Measurements from ENCODE around the gene GNAS.

GNAS gene

GRCh38 chr20:58870293-58871014, 17.9 kb downstream of the GNAS start:
- no peaks in the 10 kb centered on the region for H3K36me3 ChIP-seq (ENCODE audit: control insufficient read depth in 2 of 2, insufficient read depth in 2 of 2, low read length in 2 of 2)
- no peaks in the 10 kb centered on the region for H3K4me1 ChIP-seq (ENCODE audit: control insufficient read depth, insufficient read depth, low read length)
- no peak overlapping the region for H3K27ac ChIP-seq (ENCODE audit: low read length)
- no peaks in the 10 kb centered on the region for H3K9me3 ChIP-seq (ENCODE audit: control insufficient read depth in 2 of 2, low read length in 2 of 2)
- no peaks in the 10 kb centered on the region for H3K27me3 ChIP-seq (ENCODE audit: control insufficient read depth in 1 of 2, insufficient read depth in 2 of 2, low read length in 2 of 2)
- H3K9ac ChIP-seq (ENCODE audit: low read length in 2 of 2): no peak overlapping the region
- H3K4me3 ChIP-seq (ENCODE audit: low read length in 2 of 2): no peak overlapping the region

GRCh38 chr20:58871533-58872102, 19.1 kb downstream of the GNAS start:
- no peak overlapping the region for H3K9ac ChIP-seq (ENCODE audit: low read length in 2 of 2)
- H3K36me3 ChIP-seq (ENCODE audit: control insufficient read depth in 2 of 2, insufficient read depth in 2 of 2, low read length in 2 of 2): no peaks in the 10 kb centered on the region
- H3K9me3 ChIP-seq (ENCODE audit: control insufficient read depth in 2 of 2, low read length in 2 of 2): no peaks in the 10 kb centered on the region
- no peaks in the 10 kb centered on the region for H3K4me1 ChIP-seq (ENCODE audit: control insufficient read depth, insufficient read depth, low read length)
- H3K27ac ChIP-seq (ENCODE audit: low read length): no peak overlapping the region
- no peaks in the 10 kb centered on the region for H3K27me3 ChIP-seq (ENCODE audit: control insufficient read depth in 1 of 2, insufficient read depth in 2 of 2, low read length in 2 of 2)
- no peak overlapping the region for H3K4me3 ChIP-seq (ENCODE audit: low read length in 2 of 2)

- Histone ChIP-seq H3K27ac (ENCODE audit: low read length) (no peak overlapping the region), H3K27me3 (ENCODE audit: control insufficient read depth in 1 of 2, insufficient read depth in 2 of 2, low read length in 2 of 2) (no peaks in the 10 kb centered on the region), H3K9ac (ENCODE audit: low read length in 2 of 2) (no peak overlapping the region), H3K36me3 (ENCODE audit: control insufficient read depth in 2 of 2, insufficient read depth in 2 of 2, low read length in 2 of 2) (no peaks in the 10 kb centered on the region), H3K4me1 (ENCODE audit: control insufficient read depth, insufficient read depth, low read length) (no peaks in the 10 kb centered on the region), H3K4me3 (ENCODE audit: low read length in 2 of 2) (no peak overlapping the region), H3K9me3 (ENCODE audit: control insufficient read depth in 2 of 2, low read length in 2 of 2) (no peaks in the 10 kb centered on the region)
Observed at GRCh38 chr20:58874469-58874868, 22.0 kb downstream of the GNAS start.

GRCh38 chr20:58875111-58875510, 22.6 kb downstream of the GNAS start:
- no peak overlapping the region for H3K27ac ChIP-seq (ENCODE audit: low read length)
- no peak overlapping the region for H3K9ac ChIP-seq (ENCODE audit: low read length in 2 of 2)
- H3K27me3 ChIP-seq (ENCODE audit: control insufficient read depth in 1 of 2, insufficient read depth in 2 of 2, low read length in 2 of 2): no peaks in the 10 kb centered on the region
- H3K4me3 ChIP-seq (ENCODE audit: low read length in 2 of 2): no peak overlapping the region
- H3K4me1 ChIP-seq (ENCODE audit: control insufficient read depth, insufficient read depth, low read length): no peaks in the 10 kb centered on the region
- no peaks in the 10 kb centered on the region for H3K9me3 ChIP-seq (ENCODE audit: control insufficient read depth in 2 of 2, low read length in 2 of 2)
- no peaks in the 10 kb centered on the region for H3K36me3 ChIP-seq (ENCODE audit: control insufficient read depth in 2 of 2, insufficient read depth in 2 of 2, low read length in 2 of 2)

- no peaks in the 10 kb centered on the region for H3K9me3 ChIP-seq (ENCODE audit: control insufficient read depth in 2 of 2, low read length in 2 of 2)
- H3K27ac ChIP-seq (ENCODE audit: low read length): no peak overlapping the region
- H3K9ac ChIP-seq (ENCODE audit: low read length in 2 of 2): no peak overlapping the region
- no peaks in the 10 kb centered on the region for H3K27me3 ChIP-seq (ENCODE audit: control insufficient read depth in 1 of 2, insufficient read depth in 2 of 2, low read length in 2 of 2)
- no peaks in the 10 kb centered on the region for H3K4me1 ChIP-seq (ENCODE audit: control insufficient read depth, insufficient read depth, low read length)
- no peak overlapping the region for H3K4me3 ChIP-seq (ENCODE audit: low read length in 2 of 2)
- H3K36me3 ChIP-seq (ENCODE audit: control insufficient read depth in 2 of 2, insufficient read depth in 2 of 2, low read length in 2 of 2): no peaks in the 10 kb centered on the region
Observed at GRCh38 chr20:58875541-58876134, 23.1 kb downstream of the GNAS start.

GRCh38 chr20:58876437-58876836, 23.9 kb downstream of the GNAS start:
- Histone ChIP-seq H3K9me3 (ENCODE audit: control insufficient read depth in 2 of 2, low read length in 2 of 2) (no peaks in the 10 kb centered on the region), H3K27ac (ENCODE audit: low read length) (no peak overlapping the region), H3K27me3 (ENCODE audit: control insufficient read depth in 1 of 2, insufficient read depth in 2 of 2, low read length in 2 of 2) (no peaks in the 10 kb centered on the region), H3K4me1 (ENCODE audit: control insufficient read depth, insufficient read depth, low read length) (no peaks in the 10 kb centered on the region), H3K4me3 (ENCODE audit: low read length in 2 of 2) (no peak overlapping the region), H3K9ac (ENCODE audit: low read length in 2 of 2) (no peak overlapping the region), H3K36me3 (ENCODE audit: control insufficient read depth in 2 of 2, insufficient read depth in 2 of 2, low read length in 2 of 2) (no peaks in the 10 kb centered on the region)

GRCh38 chr20:58877050-58877975, 24.8 kb downstream of the GNAS start:
- Histone ChIP-seq H3K9me3 (ENCODE audit: control insufficient read depth in 2 of 2, low read length in 2 of 2) (no peaks in the 10 kb centered on the region), H3K27me3 (ENCODE audit: control insufficient read depth in 1 of 2, insufficient read depth in 2 of 2, low read length in 2 of 2) (no peaks in the 10 kb centered on the region), H3K4me3 (ENCODE audit: low read length in 2 of 2) (no peak overlapping the region), H3K27ac (ENCODE audit: low read length) (no peak overlapping the region), H3K36me3 (ENCODE audit: control insufficient read depth in 2 of 2, insufficient read depth in 2 of 2, low read length in 2 of 2) (no peaks in the 10 kb centered on the region), H3K4me1 (ENCODE audit: control insufficient read depth, insufficient read depth, low read length) (no peaks in the 10 kb centered on the region), H3K9ac (ENCODE audit: low read length in 2 of 2) (no peak overlapping the region)

GRCh38 chr20:58877976-58878360, 25.5 kb downstream of the GNAS start:
- no peaks in the 10 kb centered on the region for H3K36me3 ChIP-seq (ENCODE audit: control insufficient read depth in 2 of 2, insufficient read depth in 2 of 2, low read length in 2 of 2)
- H3K4me3 ChIP-seq (ENCODE audit: low read length in 2 of 2): no peak overlapping the region
- H3K27ac ChIP-seq (ENCODE audit: low read length): no peak overlapping the region
- H3K9me3 ChIP-seq (ENCODE audit: control insufficient read depth in 2 of 2, low read length in 2 of 2): no peaks in the 10 kb centered on the region
- no peak overlapping the region for H3K9ac ChIP-seq (ENCODE audit: low read length in 2 of 2)
- H3K4me1 ChIP-seq (ENCODE audit: control insufficient read depth, insufficient read depth, low read length): no peaks in the 10 kb centered on the region
- H3K27me3 ChIP-seq (ENCODE audit: control insufficient read depth in 1 of 2, insufficient read depth in 2 of 2, low read length in 2 of 2): no peaks in the 10 kb centered on the region

- no peaks in the 10 kb centered on the region for H3K9me3 ChIP-seq (ENCODE audit: control insufficient read depth in 2 of 2, low read length in 2 of 2)
- no peak overlapping the region for H3K9ac ChIP-seq (ENCODE audit: low read length in 2 of 2)
- H3K4me1 ChIP-seq (ENCODE audit: control insufficient read depth, insufficient read depth, low read length): no peaks in the 10 kb centered on the region
- H3K4me3 ChIP-seq (ENCODE audit: low read length in 2 of 2): no peak overlapping the region
- no peaks in the 10 kb centered on the region for H3K27me3 ChIP-seq (ENCODE audit: control insufficient read depth in 1 of 2, insufficient read depth in 2 of 2, low read length in 2 of 2)
- no peaks in the 10 kb centered on the region for H3K36me3 ChIP-seq (ENCODE audit: control insufficient read depth in 2 of 2, insufficient read depth in 2 of 2, low read length in 2 of 2)
- H3K27ac ChIP-seq (ENCODE audit: low read length): no peak overlapping the region
Observed at GRCh38 chr20:58878399-58878798, 25.9 kb downstream of the GNAS start.

- Histone ChIP-seq H3K9me3 (ENCODE audit: control insufficient read depth in 2 of 2, low read length in 2 of 2) (no peaks in the 10 kb centered on the region), H3K4me3 (ENCODE audit: low read length in 2 of 2) (no peak overlapping the region), H3K27me3 (ENCODE audit: control insufficient read depth in 1 of 2, insufficient read depth in 2 of 2, low read length in 2 of 2) (no peaks in the 10 kb centered on the region), H3K36me3 (ENCODE audit: control insufficient read depth in 2 of 2, insufficient read depth in 2 of 2, low read length in 2 of 2) (no peaks in the 10 kb centered on the region), H3K9ac (ENCODE audit: low read length in 2 of 2) (no peak overlapping the region), H3K27ac (ENCODE audit: low read length) (no peak overlapping the region), H3K4me1 (ENCODE audit: control insufficient read depth, insufficient read depth, low read length) (no peaks in the 10 kb centered on the region)
Observed at GRCh38 chr20:58880441-58880840, 27.9 kb downstream of the GNAS start.
